ENCODE measurements around the gene SPAG4. TPM values are rescaled to one million over a fixed set of nuclear protein-coding genes. Genes with fewer than 3 reads are reported as not detected.

Gene SPAG4, protein sequence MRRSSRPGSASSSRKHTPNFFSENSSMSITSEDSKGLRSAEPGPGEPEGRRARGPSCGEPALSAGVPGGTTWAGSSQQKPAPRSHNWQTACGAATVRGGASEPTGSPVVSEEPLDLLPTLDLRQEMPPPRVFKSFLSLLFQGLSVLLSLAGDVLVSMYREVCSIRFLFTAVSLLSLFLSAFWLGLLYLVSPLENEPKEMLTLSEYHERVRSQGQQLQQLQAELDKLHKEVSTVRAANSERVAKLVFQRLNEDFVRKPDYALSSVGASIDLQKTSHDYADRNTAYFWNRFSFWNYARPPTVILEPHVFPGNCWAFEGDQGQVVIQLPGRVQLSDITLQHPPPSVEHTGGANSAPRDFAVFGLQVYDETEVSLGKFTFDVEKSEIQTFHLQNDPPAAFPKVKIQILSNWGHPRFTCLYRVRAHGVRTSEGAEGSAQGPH
- 3.1 TPM for polyA plus RNA-seq (2013, experiment 1 of 2)
- 3.2 TPM for polyA plus RNA-seq (2013, experiment 2 of 2)

DNA sequence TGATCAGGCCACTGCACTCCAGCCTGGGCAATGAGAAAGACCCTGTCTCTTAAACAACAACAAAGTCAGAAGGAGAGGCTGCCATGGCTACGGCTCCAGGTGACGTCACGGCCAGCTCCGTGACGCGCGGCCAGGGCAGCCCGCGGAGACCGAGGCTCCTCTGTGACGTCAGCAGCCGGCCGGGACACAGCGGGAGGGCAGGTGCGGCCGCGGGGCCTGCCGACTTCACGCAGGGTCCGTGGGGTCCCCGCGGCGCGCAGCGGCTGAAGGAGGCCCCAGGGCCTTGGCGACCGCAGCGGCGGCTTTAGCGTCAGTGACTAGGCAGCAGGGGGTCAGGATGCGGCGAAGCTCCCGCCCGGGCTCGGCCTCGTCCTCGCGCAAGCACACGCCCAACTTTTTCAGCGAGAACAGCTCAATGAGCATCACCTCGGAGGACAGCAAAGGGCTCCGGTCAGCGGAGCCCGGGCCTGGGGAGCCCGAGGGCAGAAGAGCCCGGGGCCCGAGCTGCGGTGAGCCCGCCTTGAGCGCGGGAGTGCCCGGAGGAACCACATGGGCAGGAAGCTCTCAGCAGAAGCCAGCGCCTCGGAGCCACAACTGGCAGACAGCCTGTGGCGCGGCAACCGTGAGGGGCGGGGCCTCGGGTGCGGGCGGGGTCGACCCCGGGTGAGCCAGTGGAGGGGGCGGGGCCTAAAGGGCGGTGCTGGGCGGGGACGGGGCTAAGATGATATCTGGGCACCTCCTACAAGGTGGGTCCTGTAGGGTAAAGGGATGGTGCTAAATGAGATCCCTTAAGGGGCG lies at the start of gene SPAG4:
Gene SPAG4 (plus strand): TSS at position 163 of the 798 bp plus-strand sequence. CDS start 175 bp downstream, at position 338.
- H3K4ac ChIP-seq (ENCODE audit: low read length): no peak within 1 kb of the TSS
- peak within 1 kb of the TSS; percentile 57 for H3K14ac ChIP-seq (ENCODE audit: low read length)
- H3K4me2 ChIP-seq (ENCODE audit: insufficient read depth, low read length, poor library complexity, severe bottlenecking): peak within 1 kb of the TSS; percentile 93
- H4K8ac ChIP-seq (ENCODE audit: low read depth, low read length): no peak within 1 kb of the TSS
- peak within 1 kb of the TSS; percentile 99 for H2AFZ ChIP-seq (ENCODE audit: low read length)
- no CpG with 5 or more reads among the region's 68 CpGs for WGBS, 2 donors (ENCODE audit: extremely low coverage in 2 of 2, insufficient read length in 2 of 2, insufficient replicate concordance in 1 of 2)
- H3K4me3 ChIP-seq (ENCODE audit: low read length in 2 of 2): peak within 1 kb of the TSS; percentile 49 to 82
- no peak within 1 kb of the TSS for H2BK120ac ChIP-seq (ENCODE audit: low read depth, low read length)
- peak within 1 kb of the TSS; percentile 52 for H3K23ac ChIP-seq (ENCODE audit: low read depth, low read length, poor library complexity)
- H3K79me1 ChIP-seq (ENCODE audit: low read depth, low read length): no peaks in the 10 kb centered on the region
- H2BK12ac ChIP-seq (ENCODE audit: low read length): no peak within 1 kb of the TSS
- peak within 1 kb of the TSS; percentile 78 for H3K9ac ChIP-seq (ENCODE audit: low read depth, low read length, poor library complexity)
- H3K9me3 ChIP-seq (replicated peaks in 1 of 2; ENCODE audit: control insufficient read depth in 2 of 2, insufficient read depth in 1 of 2, low read depth in 1 of 2, low read length in 2 of 2): no peaks in the 10 kb centered on the region
- H3K36me3 ChIP-seq (replicated peaks in 1 of 2; ENCODE audit: control insufficient read depth in 2 of 2, insufficient read depth in 2 of 2, low read length in 2 of 2): peaks cover 0 to 3% of the 10 kb centered on the region in 2 donors
- H3K27ac ChIP-seq (replicated peaks; ENCODE audit: low read length): peak within 1 kb of the TSS; percentile 63
- peak within 1 kb of the TSS; percentile 90 for H3K18ac ChIP-seq (ENCODE audit: low read length)
- H2BK15ac ChIP-seq (ENCODE audit: low read length): peak within 1 kb of the TSS; percentile 83
- H3K4me1 ChIP-seq (ENCODE audit: control insufficient read depth in 2 of 2, insufficient read depth in 1 of 2, low read depth in 1 of 2, low read length in 2 of 2): peaks cover 12% of the 10 kb centered on the region in 2 donors
- DNase-seq (ENCODE audit: low spot score): peak; percentile 98
- no peak within 1 kb of the TSS for H2AK5ac ChIP-seq (ENCODE audit: low read depth, low read length)
- peak within 1 kb of the TSS; percentile 89 for H2BK5ac ChIP-seq (ENCODE audit: low read length)
- peaks cover 0 to 12% (median 0%) of the 10 kb centered on the region in 3 experiments for H3K27me3 ChIP-seq (ENCODE audit: control insufficient read depth in 3 of 3, insufficient read depth in 3 of 3, low read depth in 1 of 3, low read length in 3 of 3)
- no peak within 1 kb of the TSS for H4K91ac ChIP-seq (ENCODE audit: low read depth, low read length, poor library complexity)

DNA sequence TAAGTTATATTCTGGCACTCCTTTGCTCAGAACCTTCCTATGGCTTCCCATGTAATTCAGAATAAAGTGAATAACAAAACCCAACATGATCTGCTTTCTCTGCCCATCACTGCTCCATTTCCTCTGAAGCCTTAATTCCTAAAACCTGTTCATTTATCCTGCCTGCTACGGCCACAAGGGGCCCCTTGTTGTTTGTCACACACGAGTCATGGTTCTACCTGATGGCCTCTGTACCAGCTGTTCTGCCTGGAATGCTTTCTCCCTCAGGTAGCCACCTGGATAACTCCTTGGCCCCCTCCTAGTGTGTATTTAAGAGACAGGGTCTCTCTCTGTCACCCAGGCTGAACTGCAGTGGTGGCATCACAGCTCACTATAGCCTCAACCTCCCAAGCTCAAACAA lies 47.0 kb upstream of the SPAG4 start:
- Histone ChIP-seq H3K4me3 (ENCODE audit: low read length in 2 of 2) (no peak overlapping the region), H3K79me1 (ENCODE audit: low read depth, low read length) (no peaks in the 10 kb centered on the region), H3K4ac (ENCODE audit: low read length) (no peak overlapping the region), H3K9me3 (replicated peaks in 1 of 2; ENCODE audit: control insufficient read depth in 2 of 2, insufficient read depth in 1 of 2, low read depth in 1 of 2, low read length in 2 of 2) (no peaks in the 10 kb centered on the region), H2BK15ac (ENCODE audit: low read length) (no peak overlapping the region), H3K27ac (replicated peaks; ENCODE audit: low read length) (no peak overlapping the region), H3K14ac (ENCODE audit: low read length) (no peak overlapping the region), H2BK5ac (ENCODE audit: low read length) (no peak overlapping the region), H2BK120ac (ENCODE audit: low read depth, low read length) (no peak overlapping the region), H3K9ac (ENCODE audit: low read depth, low read length, poor library complexity) (no peak overlapping the region), H3K4me1 (ENCODE audit: control insufficient read depth in 2 of 2, insufficient read depth in 1 of 2, low read depth in 1 of 2, low read length in 2 of 2) (no peaks in the 10 kb centered on the region), H4K8ac (ENCODE audit: low read depth, low read length) (no peak overlapping the region), H3K23ac (ENCODE audit: low read depth, low read length, poor library complexity) (no peak overlapping the region), H4K91ac (ENCODE audit: low read depth, low read length, poor library complexity) (no peak overlapping the region), H3K36me3 (replicated peaks in 1 of 2; ENCODE audit: control insufficient read depth in 2 of 2, insufficient read depth in 2 of 2, low read length in 2 of 2) (no peaks in the 10 kb centered on the region), H3K4me2 (ENCODE audit: insufficient read depth, low read length, poor library complexity, severe bottlenecking) (no peak overlapping the region), H2BK12ac (ENCODE audit: low read length) (no peak overlapping the region), H2AFZ (ENCODE audit: low read length) (no peak overlapping the region), H3K18ac (ENCODE audit: low read length) (no peak overlapping the region), H2AK5ac (ENCODE audit: low read depth, low read length) (no peak overlapping the region), H3K27me3 (ENCODE audit: control insufficient read depth in 3 of 3, insufficient read depth in 3 of 3, low read depth in 1 of 3, low read length in 3 of 3) (no peaks in the 10 kb centered on the region)
- DNase-seq (ENCODE audit: low spot score): no peak
- no CpG with 5 or more reads among the region's 2 CpGs for WGBS, 2 donors (ENCODE audit: extremely low coverage in 2 of 2, insufficient read length in 2 of 2, insufficient replicate concordance in 1 of 2)

DNA sequence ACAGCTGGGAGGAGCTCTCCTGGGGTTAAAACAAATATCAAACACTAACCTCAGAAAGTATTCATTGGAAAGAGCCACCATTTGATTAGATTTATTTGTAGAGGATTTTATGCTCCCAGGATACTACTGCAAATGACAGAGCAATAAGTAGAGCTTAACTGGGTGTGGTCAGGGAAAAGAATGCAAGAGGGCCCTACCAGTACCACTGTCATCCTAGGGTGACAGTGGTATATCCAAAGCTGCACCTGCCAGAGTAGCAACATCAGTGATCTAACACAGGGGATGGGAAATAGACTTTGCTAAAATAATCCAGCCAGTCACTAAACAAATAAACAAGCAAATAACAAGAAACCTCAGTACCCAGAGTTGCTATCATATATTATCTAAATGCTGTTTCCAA lies 44.1 kb upstream of the SPAG4 start:
- Histone ChIP-seq H2BK15ac (ENCODE audit: low read length) (no peak overlapping the region), H4K91ac (ENCODE audit: low read depth, low read length, poor library complexity) (no peak overlapping the region)

DNA sequence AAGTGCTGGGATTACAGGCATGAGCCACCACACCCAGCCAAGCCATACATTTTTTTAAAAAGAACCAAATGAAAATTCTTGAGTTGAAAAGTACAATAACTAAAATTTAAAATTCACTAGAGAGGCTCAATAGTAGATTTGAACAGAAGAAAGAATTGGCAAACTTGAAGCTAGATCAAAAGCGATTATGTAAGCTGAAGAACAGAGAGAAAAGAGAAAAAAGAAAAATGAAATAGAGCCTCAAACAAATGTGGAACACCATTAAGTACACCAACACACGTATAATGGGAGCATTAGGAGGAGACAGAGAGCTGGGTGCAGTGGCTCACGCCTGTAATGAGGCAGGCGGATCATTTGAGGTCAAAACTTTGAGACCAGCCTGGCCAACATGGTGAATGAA lies 42.8 kb upstream of the SPAG4 start:
- DNase-seq (ENCODE audit: low spot score): no peak
- Histone ChIP-seq H4K8ac (ENCODE audit: low read depth, low read length) (no peak overlapping the region), H2BK5ac (ENCODE audit: low read length) (no peak overlapping the region), H3K4me1 (ENCODE audit: control insufficient read depth in 2 of 2, insufficient read depth in 1 of 2, low read depth in 1 of 2, low read length in 2 of 2) (no peaks in the 10 kb centered on the region), H2BK120ac (ENCODE audit: low read depth, low read length) (no peak overlapping the region), H3K79me1 (ENCODE audit: low read depth, low read length) (no peaks in the 10 kb centered on the region), H3K4me2 (ENCODE audit: insufficient read depth, low read length, poor library complexity, severe bottlenecking) (no peak overlapping the region), H3K27me3 (ENCODE audit: control insufficient read depth in 3 of 3, insufficient read depth in 3 of 3, low read depth in 1 of 3, low read length in 3 of 3) (no peaks in the 10 kb centered on the region), H4K91ac (ENCODE audit: low read depth, low read length, poor library complexity) (no peak overlapping the region), H3K27ac (replicated peaks; ENCODE audit: low read length) (no peak overlapping the region), H3K9ac (ENCODE audit: low read depth, low read length, poor library complexity) (no peak overlapping the region), H3K4me3 (ENCODE audit: low read length in 2 of 2) (no peak overlapping the region), H2BK15ac (ENCODE audit: low read length) (no peak overlapping the region), H2AFZ (ENCODE audit: low read length) (no peak overlapping the region), H3K14ac (ENCODE audit: low read length) (no peak overlapping the region), H3K36me3 (replicated peaks in 1 of 2; ENCODE audit: control insufficient read depth in 2 of 2, insufficient read depth in 2 of 2, low read length in 2 of 2) (no peaks in the 10 kb centered on the region), H3K23ac (ENCODE audit: low read depth, low read length, poor library complexity) (no peak overlapping the region), H2AK5ac (ENCODE audit: low read depth, low read length) (no peak overlapping the region), H3K18ac (ENCODE audit: low read length) (no peak overlapping the region), H3K4ac (ENCODE audit: low read length) (no peak overlapping the region), H3K9me3 (replicated peaks in 1 of 2; ENCODE audit: control insufficient read depth in 2 of 2, insufficient read depth in 1 of 2, low read depth in 1 of 2, low read length in 2 of 2) (no peaks in the 10 kb centered on the region), H2BK12ac (ENCODE audit: low read length) (no peak overlapping the region)
- no CpG with 5 or more reads among the region's 4 CpGs for WGBS, 2 donors (ENCODE audit: extremely low coverage in 2 of 2, insufficient read length in 2 of 2, insufficient replicate concordance in 1 of 2)

More for the DNA sequence above, 44.1 kb upstream of the SPAG4 start:
- no peak overlapping the region for H3K23ac ChIP-seq (ENCODE audit: low read depth, low read length, poor library complexity)
- no peak overlapping the region for H2BK5ac ChIP-seq (ENCODE audit: low read length)
- no peak overlapping the region for H3K4me3 ChIP-seq (ENCODE audit: low read length in 2 of 2)
- H3K36me3 ChIP-seq (replicated peaks in 1 of 2; ENCODE audit: control insufficient read depth in 2 of 2, insufficient read depth in 2 of 2, low read length in 2 of 2): no peaks in the 10 kb centered on the region
- no peak overlapping the region for H3K4me2 ChIP-seq (ENCODE audit: insufficient read depth, low read length, poor library complexity, severe bottlenecking)
- no peak overlapping the region for H2AFZ ChIP-seq (ENCODE audit: low read length)
- H3K27ac ChIP-seq (replicated peaks; ENCODE audit: low read length): no peak overlapping the region
- H3K4me1 ChIP-seq (ENCODE audit: control insufficient read depth in 2 of 2, insufficient read depth in 1 of 2, low read depth in 1 of 2, low read length in 2 of 2): no peaks in the 10 kb centered on the region
- H2BK12ac ChIP-seq (ENCODE audit: low read length): no peak overlapping the region
- no peak overlapping the region for H3K9ac ChIP-seq (ENCODE audit: low read depth, low read length, poor library complexity)
- H3K4ac ChIP-seq (ENCODE audit: low read length): no peak overlapping the region
- H3K18ac ChIP-seq (ENCODE audit: low read length): no peak overlapping the region
- H3K79me1 ChIP-seq (ENCODE audit: low read depth, low read length): no peaks in the 10 kb centered on the region
- no peaks in the 10 kb centered on the region for H3K27me3 ChIP-seq (ENCODE audit: control insufficient read depth in 3 of 3, insufficient read depth in 3 of 3, low read depth in 1 of 3, low read length in 3 of 3)
- H2AK5ac ChIP-seq (ENCODE audit: low read depth, low read length): no peak overlapping the region
- no peaks in the 10 kb centered on the region for H3K9me3 ChIP-seq (replicated peaks in 1 of 2; ENCODE audit: control insufficient read depth in 2 of 2, insufficient read depth in 1 of 2, low read depth in 1 of 2, low read length in 2 of 2)
- no peak for DNase-seq (ENCODE audit: low spot score)
- no peak overlapping the region for H2BK120ac ChIP-seq (ENCODE audit: low read depth, low read length)
- H4K8ac ChIP-seq (ENCODE audit: low read depth, low read length): no peak overlapping the region
- H3K14ac ChIP-seq (ENCODE audit: low read length): no peak overlapping the region

All from neuronal stem cell (in vitro differentiated cells).